Activated CD4-positive, alpha-beta T cell treated with anti-CD3 and anti-CD28 coated beads, Interleukin-2, amount 50 U/mL, for 1 hour (primary cell): Measurements from ENCODE around the gene MAP4.
"Not testable (repeated sequence)": the region's sequence is repeated elsewhere in the genome, so short reads cannot be mapped to it uniquely, and the experiment has no call there.

Experiments used
- DNase-seq: peaks from one replicate; pipeline ENCODE4 v3.0.0-alpha.2; 2020

MAP4 gene

GRCh38 chr3:48016301-48016973 is at the start of gene MAP4:
Gene MAP4 (minus strand): TSS chr3:48016416. CDS start chr3:47998860, 17,556 bp downstream.
- DNase-seq, result no peak

DNA sequence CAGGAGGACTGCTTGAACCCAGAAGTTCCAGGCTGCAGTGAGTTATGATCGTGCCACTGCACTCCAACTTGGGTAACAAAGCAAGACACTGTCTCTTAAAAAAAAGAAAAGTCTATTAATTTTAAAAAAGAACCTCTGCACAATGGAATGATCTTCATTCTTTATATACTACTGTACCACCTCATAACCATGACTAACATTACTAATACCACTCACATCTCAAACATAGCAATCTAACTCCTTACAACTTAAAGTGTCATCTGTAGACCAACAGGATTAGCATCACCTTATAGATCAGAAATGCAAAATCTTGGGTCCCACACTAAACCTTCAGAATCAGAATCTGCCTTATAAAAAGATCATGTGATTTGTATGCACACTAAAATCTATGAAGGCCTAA is 48.8 kb upstream of the MAP4 start:
- no peak for DNase-seq

DNA sequence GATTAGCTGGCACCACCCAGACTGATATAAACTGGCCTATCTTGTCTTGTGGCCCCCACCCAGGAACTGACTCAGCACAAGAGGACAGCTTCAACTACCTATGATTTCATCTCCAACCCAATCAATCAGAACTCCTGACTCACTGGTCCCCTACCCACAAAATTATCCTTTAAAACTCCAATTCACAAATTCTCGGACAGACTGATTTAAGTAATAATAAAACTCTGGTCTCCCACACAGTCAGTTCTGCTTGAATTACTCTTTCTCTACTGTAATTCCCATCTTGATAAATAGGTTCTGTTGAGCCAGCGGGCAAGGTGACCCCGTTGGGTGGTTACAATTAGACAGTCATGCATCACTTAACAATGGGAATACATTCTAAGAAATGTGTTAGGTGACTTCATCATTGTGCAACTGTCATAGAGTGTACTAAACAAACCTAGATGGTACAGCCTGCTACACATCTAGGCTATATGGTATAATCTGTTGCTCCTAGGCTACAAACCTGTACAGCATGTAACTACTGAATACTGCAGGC is 48.1 kb upstream of the MAP4 start:
- no peak for DNase-seq

DNA sequence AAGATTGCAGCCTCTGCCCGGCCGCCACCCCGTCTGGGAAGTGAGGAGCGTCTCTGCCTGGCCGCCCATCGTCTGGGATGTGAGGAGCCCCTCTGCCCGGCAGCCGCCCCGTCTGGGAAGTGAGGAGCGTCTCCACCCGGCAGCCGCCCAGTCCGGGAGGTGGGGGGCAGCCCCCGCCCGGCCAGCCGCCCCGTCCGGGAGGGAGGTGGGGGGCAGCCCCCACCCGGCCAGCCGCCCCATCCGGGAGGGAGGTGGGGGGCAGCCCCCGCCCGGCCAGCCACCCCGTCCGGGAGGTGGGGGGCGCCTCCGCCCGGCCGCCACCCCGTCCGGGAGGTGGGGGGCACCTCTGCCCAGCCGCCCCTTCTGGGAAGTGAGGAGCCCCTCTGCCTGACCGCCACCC is 45.4 kb upstream of the MAP4 start:
- DNase-seq, result not testable (repeated sequence)

GRCh38 chr3:48058091-48058490 is 41.9 kb upstream of the MAP4 start:
- DNase-seq, result no peak

DNA sequence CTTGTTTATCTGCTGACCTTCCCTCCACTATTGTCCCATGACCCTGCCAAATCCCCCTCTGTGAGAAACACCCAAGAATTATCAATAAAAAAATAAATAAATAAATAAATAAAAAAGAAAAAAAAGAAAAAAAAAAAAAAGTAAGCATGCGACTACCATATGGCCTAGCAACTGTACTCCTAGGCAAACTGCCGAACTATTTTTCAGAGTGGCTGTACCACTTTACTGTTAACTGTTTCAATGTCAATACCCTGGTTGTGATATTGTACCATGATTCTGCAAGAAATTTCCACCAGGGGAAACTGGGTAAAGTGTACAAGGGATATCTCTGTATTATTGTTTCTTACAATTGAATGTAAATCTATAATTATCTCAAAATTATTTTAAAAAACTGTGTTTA is 41.3 kb upstream of the MAP4 start:
- DNase-seq, result no peak

DNA sequence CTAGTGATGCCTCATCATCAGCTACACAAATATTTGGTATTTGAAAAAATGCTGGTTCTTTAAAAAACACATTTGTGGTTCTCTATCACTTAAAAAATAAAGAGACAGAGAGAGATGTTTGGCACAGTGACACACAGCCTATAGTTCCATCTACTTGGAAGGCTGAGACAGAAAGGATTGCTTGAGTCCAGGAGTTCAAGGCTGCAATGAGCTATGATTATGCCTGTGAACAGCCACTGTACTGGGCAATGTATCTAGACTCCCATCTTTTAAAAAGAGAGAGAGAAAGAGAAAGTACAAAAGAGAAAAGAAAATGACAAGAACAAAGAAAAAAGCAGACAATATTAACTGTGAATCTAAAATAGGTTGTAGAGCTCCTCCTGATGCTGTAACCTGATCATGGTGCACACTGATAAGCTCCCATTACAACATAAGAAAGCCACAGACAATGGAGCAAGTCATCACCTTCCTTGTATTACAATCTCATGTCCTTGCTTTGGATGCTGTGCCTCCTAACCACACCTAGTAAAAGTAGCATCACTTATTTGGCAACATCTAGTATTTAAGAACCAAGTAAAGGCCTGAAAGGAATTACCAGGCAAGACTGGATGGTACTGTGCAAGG is 31.7 kb upstream of the MAP4 start:
- DNase-seq, result no peak

DNA sequence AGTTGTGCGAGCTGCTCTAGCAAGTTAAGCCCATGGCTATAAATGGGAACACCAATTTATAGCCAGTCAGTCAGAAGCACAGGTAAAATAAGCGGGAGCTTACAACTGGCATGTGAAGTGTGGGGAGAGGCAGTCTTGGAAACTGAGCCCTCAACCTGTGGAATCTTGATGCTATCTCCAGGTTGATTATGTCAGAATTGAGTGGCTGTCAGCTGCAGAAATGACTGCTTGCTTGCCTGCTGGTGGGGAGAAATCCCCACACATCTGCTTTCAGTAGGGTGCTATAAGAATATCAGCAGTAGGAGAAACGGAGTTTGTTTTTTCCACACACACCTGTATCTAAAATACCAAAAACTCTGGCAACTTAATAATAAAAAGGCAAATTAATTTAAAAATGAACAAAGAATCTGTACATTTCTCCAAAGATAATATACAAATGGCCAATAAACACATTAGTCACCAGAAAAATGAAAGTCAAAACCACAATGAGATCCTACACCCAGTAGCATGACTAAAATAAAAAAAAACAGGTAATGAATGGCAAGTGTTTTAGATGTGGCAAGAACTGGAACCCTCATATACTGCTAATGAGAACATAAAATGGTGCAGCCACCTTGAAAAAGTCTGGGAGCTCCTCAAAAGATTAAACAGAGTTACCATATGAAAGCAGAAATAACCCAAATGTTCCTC is 26.0 kb upstream of the MAP4 start:
- no peak for DNase-seq

DNA sequence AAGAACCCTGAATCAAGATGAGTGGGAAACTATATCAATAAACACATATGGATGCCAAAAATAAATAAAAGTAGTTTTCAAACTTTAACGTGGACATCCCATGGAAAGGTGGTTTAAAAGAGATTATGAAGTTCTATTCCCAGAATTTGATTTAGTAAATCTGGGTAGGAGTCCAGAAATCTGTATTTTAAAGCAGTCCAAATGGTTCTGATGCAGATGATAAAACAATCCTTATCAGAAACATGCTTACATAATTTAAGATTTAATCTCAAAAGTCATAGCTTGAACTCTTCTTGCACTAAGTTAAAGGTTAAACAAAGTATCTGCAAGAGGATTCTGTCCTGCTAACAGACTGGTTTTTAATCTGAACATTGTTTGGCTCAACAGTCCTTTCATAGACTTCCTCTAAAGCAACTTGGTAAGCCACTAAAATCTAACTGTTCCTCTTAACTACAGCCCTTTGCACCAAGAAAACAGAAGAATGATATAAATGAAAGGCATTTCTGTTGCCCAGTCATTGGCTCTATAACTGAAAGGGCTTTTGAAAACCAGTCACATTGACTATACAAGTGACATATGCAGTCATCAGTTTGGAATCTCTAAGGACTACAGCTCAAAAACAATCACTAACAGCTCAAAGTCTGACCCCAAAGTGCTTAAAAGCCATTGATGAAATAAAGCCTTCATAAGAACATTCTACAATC is 23.4 kb upstream of the MAP4 start:
- DNase-seq, result no peak

DNA sequence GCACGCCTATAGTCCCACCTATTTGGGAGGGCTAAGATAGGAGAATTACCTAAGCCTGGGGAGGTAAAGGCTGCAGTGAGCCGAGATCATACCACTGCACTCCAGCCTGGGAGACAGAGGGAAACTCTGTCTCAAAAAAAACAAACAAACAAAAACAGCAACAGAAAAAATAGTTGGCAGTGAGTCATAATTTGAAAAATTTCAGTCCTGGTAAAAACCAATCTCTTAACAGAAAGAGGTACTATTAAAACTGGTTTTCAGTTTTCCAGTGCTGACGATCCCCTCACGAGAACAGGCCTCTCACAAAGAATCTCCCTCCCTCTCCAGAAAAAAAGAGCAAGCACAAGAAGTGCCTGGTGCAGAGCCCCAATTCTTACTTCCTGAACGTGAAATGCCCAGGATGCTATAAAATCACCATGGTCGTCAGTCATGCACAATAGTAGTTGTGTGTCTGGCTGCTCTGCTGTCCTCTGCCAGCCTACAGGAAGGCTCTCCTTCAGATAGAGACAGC is 22.8 kb upstream of the MAP4 start:
- DNase-seq, result no peak

DNA sequence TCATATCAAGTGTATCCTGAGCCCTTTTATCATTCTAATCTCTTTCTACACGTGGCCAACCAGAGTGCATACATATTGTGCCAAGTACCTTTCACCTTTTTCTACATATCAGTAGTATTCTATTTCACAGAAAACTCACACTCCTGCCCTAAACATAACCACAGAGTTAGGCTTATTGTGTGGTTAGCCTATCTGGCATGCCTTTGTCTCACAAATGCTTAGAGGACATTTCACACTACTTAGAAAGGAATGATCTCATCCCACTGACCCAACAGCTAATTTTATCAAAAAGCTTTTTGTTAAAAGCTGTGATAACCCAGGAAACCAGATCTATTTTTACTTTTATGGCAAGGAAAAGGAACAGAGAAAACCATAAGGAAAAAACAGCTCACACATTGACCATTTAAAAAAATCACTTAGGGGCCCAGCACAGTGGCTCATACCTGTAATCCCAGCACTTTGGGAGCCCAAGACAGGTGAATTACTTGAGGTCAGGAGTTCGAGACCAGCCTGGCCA is 17.8 kb upstream of the MAP4 start:
- DNase-seq, result no peak

GRCh38 chr3:48030188-48030587 is 14.0 kb upstream of the MAP4 start:
- no peak for DNase-seq

DNA sequence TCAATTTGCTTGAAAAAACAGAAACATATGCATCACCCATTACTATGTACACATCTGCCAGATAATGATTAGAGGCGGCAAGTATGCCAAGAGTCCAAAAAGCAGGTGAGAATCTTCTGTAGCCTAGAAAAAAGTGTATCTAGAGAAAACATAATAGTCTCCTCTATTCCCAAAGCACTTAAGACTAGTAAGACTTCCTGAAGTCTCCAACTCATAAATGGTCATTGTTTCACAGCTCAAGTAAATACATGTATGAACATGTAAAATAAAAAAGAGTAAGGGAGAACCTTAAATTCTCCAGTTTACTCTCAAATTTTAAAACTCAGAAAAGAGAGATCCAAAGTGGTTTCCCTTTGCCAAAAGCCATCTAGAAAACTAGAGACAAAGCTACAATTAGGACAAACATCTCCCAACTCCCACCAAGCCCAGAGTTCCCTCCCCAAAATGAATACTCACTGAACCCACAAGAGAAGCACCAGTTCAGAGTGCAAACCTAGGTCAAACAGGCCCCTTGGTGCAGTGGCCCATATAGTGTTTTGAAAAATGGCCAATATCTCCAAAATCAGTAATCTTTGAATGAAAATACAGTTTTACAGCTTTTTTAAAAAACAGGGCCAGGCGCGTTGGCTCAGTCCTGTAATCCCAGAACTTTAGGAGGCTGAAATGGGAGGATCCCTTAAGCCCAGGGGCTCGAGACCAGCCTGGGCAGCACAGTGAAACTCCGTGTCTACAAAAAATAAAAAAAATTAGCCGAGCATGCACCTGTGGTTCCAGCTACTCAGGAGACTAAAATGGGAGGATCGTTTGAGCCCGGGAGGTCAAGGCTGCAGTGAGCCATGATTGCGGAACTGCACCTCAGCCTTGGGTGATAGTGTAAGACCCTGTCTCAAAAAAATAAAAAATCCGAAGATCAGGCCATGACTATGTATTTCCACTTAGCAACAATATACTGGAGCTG is 11.0 kb upstream of the MAP4 start:
- DNase-seq, result no peak

GRCh38 chr3:48026098-48026497 is 9.9 kb upstream of the MAP4 start:
- DNase-seq, result no peak

DNA sequence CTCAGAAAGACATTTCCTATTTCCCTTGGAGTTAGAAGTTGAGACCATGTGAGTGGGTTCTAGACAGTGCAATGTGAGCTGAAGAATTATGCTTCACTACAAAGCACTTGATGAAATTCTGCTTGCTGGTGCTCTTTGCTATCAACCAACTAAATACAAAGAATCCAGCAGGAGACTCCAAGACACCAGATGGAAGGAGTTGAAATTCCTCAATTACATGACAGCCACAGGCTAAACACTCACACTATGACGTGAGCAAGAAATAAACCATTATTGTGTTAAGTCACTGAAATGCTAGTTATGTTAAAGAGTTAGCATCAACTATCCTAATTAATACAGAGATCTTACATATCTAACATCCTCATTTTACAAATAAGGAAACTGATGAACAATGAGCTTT is 8.2 kb upstream of the MAP4 start:
- DNase-seq, result no peak

DNA sequence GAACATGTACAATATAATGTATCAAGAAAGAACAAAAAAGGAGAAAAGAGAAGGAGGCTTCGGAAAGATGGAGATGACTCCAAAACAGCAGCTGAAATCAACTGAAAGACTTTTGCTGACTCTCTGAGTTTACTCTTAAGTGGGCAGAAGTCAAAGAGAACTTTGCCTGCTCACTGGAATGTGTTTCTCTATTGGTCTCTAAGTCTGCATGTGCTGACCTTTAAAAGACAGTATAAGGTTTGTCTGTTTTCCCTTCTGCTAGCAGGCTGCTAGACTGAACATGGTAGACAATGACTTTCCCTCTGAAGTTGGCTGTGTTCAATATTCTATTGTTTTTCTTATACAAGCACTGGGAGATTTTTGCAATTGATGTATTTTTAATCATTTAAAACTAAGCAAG is 7.2 kb upstream of the MAP4 start:
- no peak for DNase-seq

GRCh38 chr3:48022178-48022577 is 6.0 kb upstream of the MAP4 start:
- no peak for DNase-seq

DNA sequence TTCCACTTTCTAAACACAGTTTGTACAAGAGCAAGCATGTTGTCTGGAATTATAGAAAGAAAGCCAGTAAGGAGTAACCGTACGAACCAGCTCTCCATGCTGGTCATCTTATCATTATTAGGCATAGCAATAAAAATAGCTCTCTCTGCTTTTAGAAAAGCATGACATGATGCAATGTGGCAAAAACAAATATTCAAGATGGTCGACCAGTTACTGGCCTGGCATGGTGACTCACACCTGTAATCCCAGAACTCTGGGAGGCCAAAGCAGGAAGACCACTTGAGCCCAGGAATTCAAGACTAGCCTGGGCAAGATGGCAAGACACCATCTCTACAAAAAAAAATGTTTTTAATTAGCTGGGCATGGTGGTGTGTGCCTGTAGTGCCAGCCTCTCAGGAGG is 2.6 kb upstream of the MAP4 start:
- DNase-seq, result no peak

DNA sequence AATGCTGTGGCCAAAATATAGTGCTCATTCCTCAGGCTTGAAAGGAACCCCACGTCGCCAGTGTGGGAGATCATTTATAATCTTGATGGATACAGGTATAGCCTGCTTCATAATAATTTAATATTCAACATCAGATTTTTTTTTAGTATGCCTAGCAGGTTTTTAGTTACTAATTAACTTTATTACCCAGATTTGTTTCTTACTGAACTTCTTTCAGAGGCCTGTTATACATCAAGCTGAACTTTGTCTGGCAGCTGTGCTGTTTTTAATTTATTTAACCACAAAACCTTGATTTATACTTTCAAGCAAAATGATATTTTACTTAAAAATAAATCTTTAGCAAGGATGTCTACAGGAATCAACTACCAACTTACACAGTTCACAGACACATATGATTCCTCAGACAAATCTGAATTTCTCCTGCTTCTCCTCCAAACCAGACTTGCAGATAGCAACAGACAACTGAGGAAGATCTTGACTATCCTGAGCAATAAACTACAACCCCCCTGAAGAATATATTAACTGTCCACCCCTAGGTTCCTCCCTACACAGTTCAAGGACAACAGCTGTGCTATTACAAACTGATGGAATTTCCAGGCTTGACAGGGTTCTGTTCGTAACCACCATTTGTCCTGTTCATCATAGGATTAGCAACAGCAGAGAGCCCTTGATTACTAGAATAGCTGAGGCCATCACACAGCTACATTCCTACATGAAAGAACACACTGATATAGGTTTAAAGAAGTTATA is 610 bp downstream of the MAP4 start:
- no peak for DNase-seq

GRCh38 chr3:48014358-48014757 is 1.9 kb downstream of the MAP4 start:
- no peak for DNase-seq
